Neuronal stem cell (in vitro differentiated cells): ENCODE results near the gene YARS1.

Experiments used
- DNase-seq: peaks from one replicate; pipeline ENCODE4 v3.0.0-alpha.2; 2013; ENCODE audit warnings: low spot score
- H2AFZ ChIP-seq: one replicate; pipeline ENCODE4 v1.6.1; 2013; ENCODE audit warnings: mild to moderate bottlenecking, low read length, inconsistent platforms
- H2AK5ac ChIP-seq: 2 replicates; pipeline ENCODE4 v1.6.1; 2013; ENCODE audit warnings: low read depth, mild to moderate bottlenecking, inconsistent platforms, low read length, moderate library complexity, mixed read lengths
- H2BK120ac ChIP-seq: 2 replicates; pipeline ENCODE4 v1.6.1; 2013; ENCODE audit warnings: low read depth, mild to moderate bottlenecking, inconsistent platforms, low read length, moderate library complexity, mixed read lengths
- H2BK12ac ChIP-seq: one replicate; pipeline ENCODE4 v1.6.1; 2013; ENCODE audit warnings: low read length, inconsistent platforms
- H2BK15ac ChIP-seq: 2 replicates; pipeline ENCODE4 v1.6.1; 2013; ENCODE audit warnings: mild to moderate bottlenecking, low read length, inconsistent platforms, mixed read lengths
- H2BK5ac ChIP-seq: one replicate; pipeline ENCODE4 v1.6.1; 2013; ENCODE audit warnings: inconsistent platforms, mild to moderate bottlenecking, low read length, moderate library complexity
- H3K14ac ChIP-seq: one replicate; pipeline ENCODE4 v1.6.1; 2013; ENCODE audit warnings: low read length, inconsistent platforms
- H3K18ac ChIP-seq: 2 replicates; pipeline ENCODE4 v1.6.1; 2013; ENCODE audit warnings: low read length, inconsistent platforms
- H3K23ac ChIP-seq: 2 replicates; pipeline ENCODE4 v1.6.1; 2013; ENCODE audit warnings: low read depth, mild to moderate bottlenecking, mixed read lengths, low read length, inconsistent platforms; ENCODE audit not compliant: poor library complexity
- H3K27ac ChIP-seq: replicated peaks from 3 replicates; pipeline ENCODE4 v1.5.1; 2013; ENCODE audit warnings: low read length, inconsistent platforms
- H3K27me3 ChIP-seq, 3 experiments: 2 replicates each; pipeline ENCODE4 v1.6.1; 2013; ENCODE audit warnings: low read length in 3 of 3, mild to moderate bottlenecking in 2 of 3, inconsistent platforms in 1 of 3, low read depth in 1 of 3, mixed read lengths in 1 of 3, moderate library complexity in 1 of 3; ENCODE audit not compliant: control insufficient read depth in 3 of 3, insufficient read depth in 3 of 3
- H3K36me3 ChIP-seq, 2 donors: replicated peaks in 1 of 2; 2 replicates each; pipeline ENCODE4 v1.6.1; 2013; ENCODE audit warnings: low read length in 2 of 2; ENCODE audit not compliant: control insufficient read depth in 2 of 2, insufficient read depth in 2 of 2
- H3K4ac ChIP-seq: 2 replicates; pipeline ENCODE4 v1.6.1; 2013; ENCODE audit warnings: inconsistent platforms, mild to moderate bottlenecking, low read length, moderate library complexity
- H3K4me1 ChIP-seq, 2 donors: 1 replicate in 1 of 2; 2 replicates in 1 of 2; pipeline ENCODE4 v1.6.1; 2013; ENCODE audit warnings: low read length in 2 of 2, low read depth in 1 of 2; ENCODE audit not compliant: control insufficient read depth in 2 of 2, insufficient read depth in 1 of 2
- H3K4me2 ChIP-seq: one replicate; pipeline ENCODE4 v1.6.1; 2013; ENCODE audit warnings: mild to moderate bottlenecking, low read length, inconsistent platforms; ENCODE audit not compliant: insufficient read depth, poor library complexity, severe bottlenecking
- H3K4me3 ChIP-seq, 2 donors: 2 replicates each; pipeline ENCODE4 v1.5.1; 2013; ENCODE audit warnings: low read length in 2 of 2, mild to moderate bottlenecking in 2 of 2, inconsistent platforms in 1 of 2, moderate library complexity in 1 of 2
- H3K79me1 ChIP-seq: one replicate; pipeline ENCODE4 v1.6.1; 2013; ENCODE audit warnings: low read depth, mild to moderate bottlenecking, inconsistent platforms, low read length, moderate library complexity
- H3K9ac ChIP-seq: one replicate; pipeline ENCODE4 v1.6.1; 2013; ENCODE audit warnings: mild to moderate bottlenecking, low read depth, low read length, inconsistent platforms; ENCODE audit not compliant: poor library complexity
- H3K9me3 ChIP-seq, 2 donors: replicated peaks in 1 of 2; 2 replicates each; pipeline versions ENCODE3 to v1.6.1; 2013; ENCODE audit warnings: low read length in 2 of 2, mild to moderate bottlenecking in 2 of 2, inconsistent platforms in 1 of 2, low read depth in 1 of 2, mixed read lengths in 1 of 2, moderate library complexity in 1 of 2; ENCODE audit not compliant: control insufficient read depth in 2 of 2, insufficient read depth in 1 of 2
- H4K8ac ChIP-seq: one replicate; pipeline ENCODE4 v1.6.1; 2013; ENCODE audit warnings: low read depth, mild to moderate bottlenecking, inconsistent platforms, low read length, moderate library complexity
- H4K91ac ChIP-seq: one replicate; pipeline ENCODE4 v1.6.1; 2013; ENCODE audit warnings: low read length, low read depth, mild to moderate bottlenecking, inconsistent platforms; ENCODE audit not compliant: poor library complexity
- WGBS, 2 donors: extraction: QIAGEN DNeasy Blood & Tissue Kit; methylation state at CpG; one replicate each; pipeline ENCODE4 v1.1.7; 2013; ENCODE audit warnings: missing lambda C conversion rate in 2 of 2, mixed read lengths in 1 of 2; ENCODE audit not compliant: insufficient read length in 2 of 2, insufficient replicate concordance in 1 of 2; ENCODE audit errors: extremely low coverage in 2 of 2; 5-methylcytosine and 5-hydroxymethylcytosine counted together

The YARS1 gene

GRCh38 chr1:32774950-32775634, 42.1 kb downstream of the YARS1 start:
- peaks cover 0 to 1% of the 10 kb centered on the region in 2 donors for H3K9me3 ChIP-seq

DNA sequence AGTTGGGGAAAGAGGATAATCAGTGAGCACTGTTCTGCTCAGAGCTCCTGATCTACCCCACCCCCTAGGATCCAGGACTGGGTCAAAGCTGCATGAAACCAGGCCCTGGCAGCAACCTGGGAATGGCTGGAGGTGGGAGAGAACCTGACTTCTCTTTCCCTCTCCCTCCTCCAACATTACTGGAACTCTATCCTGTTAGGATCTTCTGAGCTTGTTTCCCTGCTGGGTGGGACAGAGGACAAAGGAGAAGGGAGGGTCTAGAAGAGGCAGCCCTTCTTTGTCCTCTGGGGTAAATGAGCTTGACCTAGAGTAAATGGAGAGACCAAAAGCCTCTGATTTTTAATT, 42.7 kb downstream of the YARS1 start:
- Histone ChIP-seq H3K27ac (no peak overlapping the region), H3K79me1 (peaks cover 1% of the 10 kb centered on the region)

More at GRCh38 chr1:32774950-32775634, 42.1 kb downstream of the YARS1 start:
- no peaks in the 10 kb centered on the region for H3K27me3 ChIP-seq
- no peak overlapping the region for H4K91ac ChIP-seq
- no peak overlapping the region for H2AFZ ChIP-seq
- H2AK5ac ChIP-seq, result no peak overlapping the region
- peaks cover 0 to 4% of the 10 kb centered on the region in 2 donors for H3K4me1 ChIP-seq
- no peak overlapping the region for H3K27ac ChIP-seq
- H3K18ac ChIP-seq, result no peak overlapping the region
- no peak for DNase-seq
- H3K79me1 ChIP-seq, result peaks cover 1% of the 10 kb centered on the region
- no peak overlapping the region for H4K8ac ChIP-seq
- no peak overlapping the region for H2BK15ac ChIP-seq
- H3K9ac ChIP-seq, result no peak overlapping the region
- H3K36me3 ChIP-seq, result peaks cover 37 to 80% of the 10 kb centered on the region in 2 donors
- no peak overlapping the region for H2BK120ac ChIP-seq
- no peak overlapping the region for H2BK12ac ChIP-seq
- no CpG with 5 or more reads among the region's 2 CpGs for WGBS, 2 donors
- no peak overlapping the region for H3K23ac ChIP-seq
- no peak overlapping the region for H2BK5ac ChIP-seq
- no peak overlapping the region for H3K4me2 ChIP-seq
- H3K14ac ChIP-seq, result no peak overlapping the region
- H3K4ac ChIP-seq, result no peak overlapping the region
- H3K4me3 ChIP-seq, result no peak overlapping the region

GRCh38 chr1:32773764-32774463, 43.2 kb downstream of the YARS1 start:
- no peak overlapping the region for H3K4me2 ChIP-seq
- peaks cover 0 to 1% of the 10 kb centered on the region in 2 donors for H3K9me3 ChIP-seq
- H3K18ac ChIP-seq, result no peak overlapping the region
- peaks cover 0 to 4% of the 10 kb centered on the region in 2 donors for H3K4me1 ChIP-seq
- no peak overlapping the region for H4K8ac ChIP-seq
- H2BK12ac ChIP-seq, result no peak overlapping the region
- H2BK5ac ChIP-seq, result peak overlapping the region; percentile 15
- H2AFZ ChIP-seq, result no peak overlapping the region
- no peak overlapping the region for H3K4ac ChIP-seq
- no peak overlapping the region for H2BK120ac ChIP-seq
- no peaks in the 10 kb centered on the region for H3K27me3 ChIP-seq
- no peak overlapping the region for H3K9ac ChIP-seq
- no peak overlapping the region for H2AK5ac ChIP-seq
- peaks cover 27 to 79% of the 10 kb centered on the region in 2 donors for H3K36me3 ChIP-seq
- H3K14ac ChIP-seq, result no peak overlapping the region
- H2BK15ac ChIP-seq, result no peak overlapping the region
- H3K79me1 ChIP-seq, result peaks cover 1% of the 10 kb centered on the region
- no peak overlapping the region for H3K4me3 ChIP-seq
- peak overlapping the region; percentile 38 for H3K23ac ChIP-seq
- DNase-seq, result no peak
- H4K91ac ChIP-seq, result no peak overlapping the region
- whole genome bisulfite sequencing, 2 donors, result no CpG with 5 or more reads among the region's 7 CpGs
- H3K27ac ChIP-seq, result no peak overlapping the region

More for the DNA sequence above, 42.7 kb downstream of the YARS1 start:
- H3K14ac ChIP-seq, result no peak overlapping the region
- H2AK5ac ChIP-seq, result no peak overlapping the region
- H4K8ac ChIP-seq, result no peak overlapping the region
- no peak overlapping the region for H2BK5ac ChIP-seq
- H3K4me3 ChIP-seq, result no peak overlapping the region
- no peak overlapping the region for H2BK15ac ChIP-seq
- no peak overlapping the region for H3K4me2 ChIP-seq
- H3K18ac ChIP-seq, result no peak overlapping the region
- no peaks in the 10 kb centered on the region for H3K27me3 ChIP-seq
- H2BK120ac ChIP-seq, result no peak overlapping the region
- peaks cover 31 to 79% of the 10 kb centered on the region in 2 donors for H3K36me3 ChIP-seq
- peaks cover 0 to 1% of the 10 kb centered on the region in 2 donors for H3K9me3 ChIP-seq
- DNase-seq, result no peak
- no peak overlapping the region for H2AFZ ChIP-seq
- H3K4me1 ChIP-seq, result peaks cover 0 to 4% of the 10 kb centered on the region in 2 donors
- H2BK12ac ChIP-seq, result no peak overlapping the region
- peak overlapping the region; percentile 16 for H3K23ac ChIP-seq
- no peak overlapping the region for H3K9ac ChIP-seq
- H3K4ac ChIP-seq, result no peak overlapping the region
- no peak overlapping the region for H4K91ac ChIP-seq

- H2BK12ac ChIP-seq, result no peak overlapping the region
- DNase-seq, result peak; percentile 65
- no CpG with 5 or more reads among the region's 9 CpGs for WGBS, 2 donors
- H2AK5ac ChIP-seq, result no peak overlapping the region
- H2BK120ac ChIP-seq, result no peak overlapping the region
- no peak overlapping the region for H3K4me3 ChIP-seq
- H3K4me1 ChIP-seq, result peaks cover 0 to 4% of the 10 kb centered on the region in 2 donors
- H3K4me2 ChIP-seq, result no peak overlapping the region
- H3K79me1 ChIP-seq, result peaks cover 1% of the 10 kb centered on the region
- no peaks in the 10 kb centered on the region for H3K27me3 ChIP-seq
- no peak overlapping the region for H3K27ac ChIP-seq
- H3K18ac ChIP-seq, result no peak overlapping the region
- H4K8ac ChIP-seq, result no peak overlapping the region
- H3K4ac ChIP-seq, result no peak overlapping the region
- peaks cover 29 to 80% of the 10 kb centered on the region in 2 donors for H3K36me3 ChIP-seq
- peak overlapping the region; percentile 38 for H3K23ac ChIP-seq
- no peak overlapping the region for H3K9ac ChIP-seq
- no peak overlapping the region for H3K14ac ChIP-seq
- no peak overlapping the region for H2BK15ac ChIP-seq
- H4K91ac ChIP-seq, result no peak overlapping the region
- H2BK5ac ChIP-seq, result peak overlapping the region; percentile 15
- peaks cover 0 to 1% of the 10 kb centered on the region in 2 donors for H3K9me3 ChIP-seq
- no peak overlapping the region for H2AFZ ChIP-seq
Observed at GRCh38 chr1:32773018-32773763, 44.0 kb downstream of the YARS1 start.
